Stomach (tissue), 4 donors: ENCODE measurements around the gene VWA8.

Experiments used
- CTCF ChIP-seq, 7 experiments: fragments of 450-650 bp in 4 of 7; fragments of 200-600 bp in 3 of 7; sonication (generic) in 3 of 7; IDR thresholded peaks; one replicate each; pipeline ENCODE4 v1.5.1; 2016 to 2019; ENCODE audit warnings: antibody characterized with exemption in 7 of 7, control low read depth in 2 of 7, mild to moderate bottlenecking in 1 of 7
- POLR2AphosphoS5 ChIP-seq, 3 donors: sonication (generic); formaldehyde crosslinking; IDR thresholded peaks; one replicate each; pipeline ENCODE4 v1.6.1; 2016; ENCODE audit warnings: antibody characterized with exemption in 3 of 3

- no peak for TF ChIP-seq CTCF (IDR thresholded peaks at IDR 0.05)
- no peak for TF ChIP-seq POLR2AphosphoS5 (IDR thresholded peaks at IDR 0.05)
Measured at GRCh38 chr13:41590122-41590521, 370.8 kb downstream of the VWA8 start.
